ENCODE results near the gene PRKCZ. TPM values are rescaled to one million over a fixed set of nuclear protein-coding genes. Genes with fewer than 3 reads are reported as not detected.
"Not testable (repeated sequence)": the region's sequence is repeated elsewhere in the genome, so short reads cannot be mapped to it uniquely, and the experiment has no call there.

PRKCZ gene
- total RNA-seq, 2 donors from 2014 or later = 12.3 to 16.8 TPM

GRCh38 chr1:2110738-2111673, 60.8 kb downstream of the PRKCZ start:
- H3K4me1 Mint-ChIP-seq (ENCODE audit: low read depth) = no peaks in the 10 kb centered on the region
- no peaks in the 10 kb centered on the region for H3K27me3 Mint-ChIP-seq (ENCODE audit: low read depth)
- ATAC-seq (replicated peaks in 1 of 2) (no peak), DNase-seq (no peak)
- no peaks in the 10 kb centered on the region for H3K36me3 Mint-ChIP-seq (ENCODE audit: insufficient read depth in 2 of 2)
- no peaks in the 10 kb centered on the region for H3K9me3 Mint-ChIP-seq
- H3K4me3 Mint-ChIP-seq = no peak overlapping the region
- H3K27ac Mint-ChIP-seq = no peak overlapping the region

GRCh38 chr1:2111674-2112035, 61.4 kb downstream of the PRKCZ start:
- Mint-ChIP-seq H3K27ac (no peak overlapping the region), H3K9me3 (no peaks in the 10 kb centered on the region), H3K27me3 (ENCODE audit: low read depth) (no peaks in the 10 kb centered on the region)

GRCh38 chr1:2112280-2112701, 62.1 kb downstream of the PRKCZ start:
- ATAC-seq (replicated peaks in 1 of 2) (no peak), DNase-seq (no peak)
- Mint-ChIP-seq H3K9me3 (no peaks in the 10 kb centered on the region), H3K4me3 (no peak overlapping the region), H3K36me3 (ENCODE audit: insufficient read depth in 2 of 2) (no peaks in the 10 kb centered on the region), H3K4me1 (ENCODE audit: low read depth) (no peaks in the 10 kb centered on the region), H3K27ac (no peak overlapping the region), H3K27me3 (ENCODE audit: low read depth) (no peaks in the 10 kb centered on the region)

More at GRCh38 chr1:2111674-2112035, 61.4 kb downstream of the PRKCZ start:
- ATAC-seq (replicated peaks in 1 of 2) = no peak
- Mint-ChIP-seq H3K36me3 (ENCODE audit: insufficient read depth in 2 of 2) (no peaks in the 10 kb centered on the region), H3K4me3 (no peak overlapping the region), H3K4me1 (ENCODE audit: low read depth) (no peaks in the 10 kb centered on the region)
- DNase-seq = no peak

GRCh38 chr1:2113620-2114135, 63.5 kb downstream of the PRKCZ start:
- Mint-ChIP-seq H3K4me3 (no peak overlapping the region), H3K27me3 (ENCODE audit: low read depth) (no peaks in the 10 kb centered on the region), H3K9me3 (peaks cover 0 to 2% of the 10 kb centered on the region in 2 donors), H3K4me1 (ENCODE audit: low read depth) (no peaks in the 10 kb centered on the region), H3K36me3 (ENCODE audit: insufficient read depth in 2 of 2) (peaks cover 0 to 1% of the 10 kb centered on the region in 2 donors), H3K27ac (no peak overlapping the region)
- DNase-seq (no peak), ATAC-seq (replicated peaks in 1 of 2) (no peak)

DNA sequence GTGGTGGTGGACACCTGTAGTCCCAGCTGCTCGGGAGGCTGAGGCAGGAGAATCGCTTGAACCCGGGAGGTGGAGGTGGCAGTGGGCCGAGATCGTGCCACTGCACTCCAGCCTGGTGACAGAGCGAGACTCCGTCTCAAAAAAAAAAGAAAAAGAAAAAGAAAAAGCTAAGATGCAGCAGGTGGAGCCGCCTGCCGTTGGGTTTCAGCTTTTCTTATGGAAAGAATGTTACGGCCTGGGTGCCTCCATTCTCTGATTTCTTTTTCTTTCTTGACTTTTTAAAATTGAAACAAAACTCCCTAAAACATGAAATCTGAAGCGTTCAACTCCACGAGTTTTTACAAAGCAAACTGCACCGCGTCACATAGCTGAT, 64.4 kb downstream of the PRKCZ start:
- H3K4me1 Mint-ChIP-seq (ENCODE audit: low read depth); H3K9me3 Mint-ChIP-seq; H3K27me3 Mint-ChIP-seq (ENCODE audit: low read depth); ATAC-seq (replicated peaks in 1 of 2); H3K27ac Mint-ChIP-seq; H3K4me3 Mint-ChIP-seq; DNase-seq; H3K36me3 Mint-ChIP-seq (ENCODE audit: insufficient read depth in 2 of 2): not testable (repeated sequence)

DNA sequence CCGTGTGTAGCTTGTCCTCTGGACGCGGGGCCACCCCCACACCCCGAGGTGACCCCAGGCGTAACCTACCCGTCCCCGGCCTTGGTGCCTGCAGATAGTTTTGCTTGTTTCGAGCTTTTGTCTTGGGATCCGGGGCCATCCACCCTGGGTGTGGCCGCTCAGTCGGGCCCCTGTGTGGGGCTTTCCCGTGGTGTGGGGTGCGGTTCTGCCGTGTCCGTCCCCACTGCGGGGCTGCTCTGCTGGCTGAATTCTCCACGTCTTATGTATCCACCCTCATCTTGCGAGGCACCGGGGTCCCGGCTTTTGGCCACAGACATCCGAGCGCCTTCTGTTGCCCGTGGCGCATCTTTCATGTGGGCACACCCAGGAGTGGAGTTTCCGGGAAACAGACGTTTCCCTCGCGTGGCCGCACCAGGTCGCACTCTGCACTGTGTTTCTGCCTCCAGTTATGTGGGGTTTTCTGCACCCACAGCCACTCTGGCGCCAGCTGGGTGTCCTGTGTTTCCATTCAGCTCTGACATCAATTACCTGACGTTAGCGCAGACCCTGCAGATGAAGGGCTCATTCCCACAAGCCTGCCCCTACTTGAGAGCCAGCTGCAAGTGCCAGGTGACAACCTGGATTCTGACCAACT, 64.9 kb downstream of the PRKCZ start:
- ATAC-seq (replicated peaks in 1 of 2) (no peak), DNase-seq (no peak)
- H3K9me3 Mint-ChIP-seq = peaks cover 1 to 3% of the 10 kb centered on the region in 2 donors
- H3K27ac Mint-ChIP-seq = no peak overlapping the region
- no peaks in the 10 kb centered on the region for H3K4me1 Mint-ChIP-seq (ENCODE audit: low read depth)
- no peaks in the 10 kb centered on the region for H3K27me3 Mint-ChIP-seq (ENCODE audit: low read depth)
- H3K4me3 Mint-ChIP-seq = no peak overlapping the region
- H3K36me3 Mint-ChIP-seq (ENCODE audit: insufficient read depth in 2 of 2) = peaks cover 1 to 2% of the 10 kb centered on the region in 2 donors

GRCh38 chr1:2115702-2116341, 65.6 kb downstream of the PRKCZ start:
- ATAC-seq (replicated peaks in 1 of 2) (no peak), DNase-seq (no peak)
- no peak overlapping the region for H3K27ac Mint-ChIP-seq
- peaks cover 1 to 3% of the 10 kb centered on the region in 2 donors for H3K9me3 Mint-ChIP-seq
- no peaks in the 10 kb centered on the region for H3K27me3 Mint-ChIP-seq (ENCODE audit: low read depth)
- H3K4me1 Mint-ChIP-seq (ENCODE audit: low read depth) = no peaks in the 10 kb centered on the region
- peaks cover 1 to 2% of the 10 kb centered on the region in 2 donors for H3K36me3 Mint-ChIP-seq (ENCODE audit: insufficient read depth in 2 of 2)
- no peak overlapping the region for H3K4me3 Mint-ChIP-seq

GRCh38 chr1:2119886-2120285, 69.7 kb downstream of the PRKCZ start:
- Mint-ChIP-seq H3K9me3 (peaks cover 8 to 10% of the 10 kb centered on the region in 2 donors), H3K27ac (no peak overlapping the region), H3K4me3 (no peak overlapping the region), H3K36me3 (ENCODE audit: insufficient read depth in 2 of 2) (peaks cover 1 to 4% of the 10 kb centered on the region in 2 donors), H3K4me1 (ENCODE audit: low read depth) (no peaks in the 10 kb centered on the region), H3K27me3 (ENCODE audit: low read depth) (no peaks in the 10 kb centered on the region)
- DNase-seq = no peak
- ATAC-seq (replicated peaks in 1 of 2) = no peak

GRCh38 chr1:2121101-2121691, 71.0 kb downstream of the PRKCZ start:
- DNase-seq (no peak), ATAC-seq (replicated peaks in 1 of 2) (no peak)
- peaks cover 1 to 4% of the 10 kb centered on the region in 2 donors for H3K36me3 Mint-ChIP-seq (ENCODE audit: insufficient read depth in 2 of 2)
- H3K27ac Mint-ChIP-seq = no peak overlapping the region
- no peak overlapping the region for H3K4me3 Mint-ChIP-seq
- no peaks in the 10 kb centered on the region for H3K27me3 Mint-ChIP-seq (ENCODE audit: low read depth)
- no peaks in the 10 kb centered on the region for H3K4me1 Mint-ChIP-seq (ENCODE audit: low read depth)
- peaks cover 8 to 10% of the 10 kb centered on the region in 2 donors for H3K9me3 Mint-ChIP-seq

DNA sequence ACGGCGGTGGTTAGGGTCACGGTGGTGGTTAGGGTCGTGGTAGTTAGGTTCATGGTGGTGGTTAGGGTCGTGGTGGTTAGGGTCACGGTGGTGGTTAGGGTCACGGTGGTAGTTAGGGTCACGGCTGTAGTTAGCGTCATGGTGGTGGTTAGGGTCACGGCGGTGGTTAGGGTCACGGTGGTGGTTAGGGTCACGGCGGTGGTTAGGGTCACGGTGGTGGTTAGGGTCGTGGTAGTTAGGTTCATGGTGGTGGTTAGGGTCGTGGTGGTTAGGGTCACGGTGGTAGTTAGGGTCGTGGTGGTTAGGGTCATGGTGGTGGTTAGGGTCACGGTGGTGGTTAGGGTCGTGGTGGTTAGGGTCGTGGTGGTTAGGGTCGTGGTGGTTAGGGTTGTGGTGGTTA, 71.6 kb downstream of the PRKCZ start:
- ATAC-seq (replicated peaks in 1 of 2); H3K4me3 Mint-ChIP-seq; H3K27me3 Mint-ChIP-seq (ENCODE audit: low read depth); H3K4me1 Mint-ChIP-seq (ENCODE audit: low read depth); H3K36me3 Mint-ChIP-seq (ENCODE audit: insufficient read depth in 2 of 2); DNase-seq; H3K27ac Mint-ChIP-seq: not testable (repeated sequence)
- H3K9me3 Mint-ChIP-seq = peaks cover 8 to 10% of the 10 kb centered on the region in 2 donors

- H3K4me1 Mint-ChIP-seq (ENCODE audit: low read depth) = peaks cover 9% of the 10 kb centered on the region
- H3K36me3 Mint-ChIP-seq (ENCODE audit: insufficient read depth in 2 of 2) = peaks cover 0 to 2% of the 10 kb centered on the region in 2 donors
- H3K27ac Mint-ChIP-seq = no peak overlapping the region
- H3K4me3 Mint-ChIP-seq = no peak overlapping the region
- DNase-seq (no peak), ATAC-seq (replicated peaks in 1 of 2) (no peak)
- no peaks in the 10 kb centered on the region for H3K27me3 Mint-ChIP-seq (ENCODE audit: low read depth)
- peaks cover 6 to 7% of the 10 kb centered on the region in 2 donors for H3K9me3 Mint-ChIP-seq
Measured at GRCh38 chr1:2124446-2125198, 74.4 kb downstream of the PRKCZ start.
